Endothelial cell of hepatic sinusoid (primary cell): ENCODE data around the gene CES5A.
"Not testable (repeated sequence)": the region's sequence is repeated elsewhere in the genome, so short reads cannot be mapped to it uniquely, and the experiment has no call there.

Experiments used
- in situ Hi-C: cut with HindIII; loops from 2 replicates; pipeline ENCODE4 v1.10.0; 2017; ENCODE audit warnings: low sequenced_read_pairs

The CES5A gene

DNA sequence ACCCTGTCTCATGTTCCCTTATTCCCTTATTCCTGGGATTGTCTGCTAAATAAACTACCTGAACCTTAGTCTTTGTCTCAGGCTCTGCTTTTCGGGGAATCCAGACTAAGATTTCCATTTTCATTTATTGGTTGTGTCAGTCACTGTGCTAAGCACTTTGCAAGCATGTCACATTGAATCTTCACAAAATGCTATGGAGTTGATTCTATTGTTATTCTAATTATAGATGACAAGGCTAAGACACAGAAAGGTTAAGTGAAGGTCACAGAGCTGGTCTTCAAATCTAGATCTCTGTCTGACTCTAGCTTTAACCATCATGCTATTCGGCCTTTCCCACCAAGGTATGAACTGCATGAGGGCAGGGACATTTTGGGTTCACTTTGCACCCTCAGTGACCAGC is 13.4 kb upstream of the CES5A start:
- in situ Hi-C loops, result no loop called here

DNA sequence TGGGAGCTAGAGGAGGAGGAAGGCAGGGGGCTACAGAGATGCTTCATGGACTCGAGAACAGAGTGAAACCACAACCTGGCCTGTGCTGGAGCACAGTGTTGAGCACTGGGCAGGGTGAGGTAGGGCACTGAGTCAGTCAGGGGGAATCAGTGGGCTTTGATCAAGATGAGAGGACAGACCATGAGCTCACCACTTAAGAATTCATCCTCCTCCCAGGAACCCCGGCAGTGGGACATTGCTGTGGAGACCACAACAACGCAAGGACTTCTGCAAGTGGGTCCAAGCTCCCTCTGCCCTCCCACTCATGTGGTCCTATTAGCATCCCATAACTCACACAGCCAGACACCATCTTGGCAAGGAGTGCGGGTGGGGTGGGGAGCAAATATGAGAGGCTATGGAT is 1.7 kb upstream of the CES5A start:
- in situ Hi-C loops, result no loop called here

DNA sequence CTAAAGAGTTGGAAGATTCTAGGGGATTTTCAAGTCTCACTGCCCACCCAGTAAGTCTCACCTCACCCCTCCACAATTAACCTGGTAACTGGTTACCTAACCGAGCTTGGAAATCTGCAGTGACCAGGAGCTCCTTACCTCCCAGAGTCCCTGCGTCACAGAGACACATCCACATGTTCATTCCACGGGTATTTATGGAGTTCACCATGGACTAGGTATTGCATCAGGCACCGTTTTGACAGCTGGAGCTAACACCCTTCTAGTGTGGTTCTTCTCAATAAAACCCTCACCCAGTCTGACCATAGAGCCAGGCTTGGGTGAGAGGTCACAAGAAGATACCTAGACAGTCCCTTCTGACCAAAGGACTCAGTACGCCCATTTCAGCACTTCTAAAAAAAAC is 2.1 kb downstream of the CES5A start:
- in situ Hi-C loops, result no loop called here

GRCh38 chr16:55872130-55872529 is 3.0 kb downstream of the CES5A start:
- in situ Hi-C loops, result no loop called here

GRCh38 chr16:55871411-55872038 is 3.6 kb downstream of the CES5A start:
- in situ Hi-C loops, result no loop called here

GRCh38 chr16:55868980-55869379 is 6.2 kb downstream of the CES5A start:
- in situ Hi-C loops, result no loop called here

DNA sequence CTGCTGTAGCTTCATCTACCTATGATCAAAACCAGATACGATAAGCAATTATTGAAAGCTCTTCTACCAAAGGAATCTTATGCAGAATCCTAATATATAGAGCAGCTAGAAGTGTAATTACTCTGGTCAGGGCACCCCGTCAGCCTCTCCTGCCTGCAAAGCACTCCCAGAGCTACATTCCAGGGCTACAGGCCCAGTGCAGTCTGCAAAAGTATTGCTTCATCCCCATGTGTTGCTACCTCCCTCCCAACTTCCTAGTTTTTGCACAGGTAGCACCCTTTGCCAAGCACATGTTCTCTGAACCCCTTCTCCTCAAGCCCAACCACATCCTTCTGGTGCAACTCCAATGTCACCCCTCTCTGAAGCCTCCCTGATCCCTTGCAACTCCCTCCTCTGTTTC is 7.0 kb downstream of the CES5A start:
- in situ Hi-C loops, result no loop called here

GRCh38 chr16:55861288-55861687 is 13.9 kb downstream of the CES5A start:
- in situ Hi-C loops, result no loop called here

GRCh38 chr16:55857650-55858049 is 17.5 kb downstream of the CES5A start:
- in situ Hi-C loops, result not testable (repeated sequence)

DNA sequence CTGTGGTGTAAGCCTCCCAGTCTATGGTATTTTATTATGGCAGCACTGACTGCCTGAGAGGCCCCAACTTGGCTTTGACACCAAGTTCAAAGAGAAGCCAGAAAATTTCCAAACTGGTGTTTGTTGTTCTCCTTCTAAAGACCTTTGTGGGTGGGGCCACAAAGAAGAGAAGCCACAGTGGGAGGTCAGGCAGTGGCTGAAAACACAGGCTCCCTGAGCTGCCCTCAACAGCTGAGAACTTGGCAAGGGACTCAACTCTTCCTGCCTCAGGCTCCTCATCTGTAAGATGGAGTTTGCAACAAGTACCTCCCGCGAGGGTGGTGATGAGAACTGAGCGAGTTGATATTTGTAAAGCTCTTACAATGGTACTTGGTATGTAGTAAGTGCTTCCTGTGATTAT is 18.2 kb downstream of the CES5A start:
- in situ Hi-C loops, result no loop called here

DNA sequence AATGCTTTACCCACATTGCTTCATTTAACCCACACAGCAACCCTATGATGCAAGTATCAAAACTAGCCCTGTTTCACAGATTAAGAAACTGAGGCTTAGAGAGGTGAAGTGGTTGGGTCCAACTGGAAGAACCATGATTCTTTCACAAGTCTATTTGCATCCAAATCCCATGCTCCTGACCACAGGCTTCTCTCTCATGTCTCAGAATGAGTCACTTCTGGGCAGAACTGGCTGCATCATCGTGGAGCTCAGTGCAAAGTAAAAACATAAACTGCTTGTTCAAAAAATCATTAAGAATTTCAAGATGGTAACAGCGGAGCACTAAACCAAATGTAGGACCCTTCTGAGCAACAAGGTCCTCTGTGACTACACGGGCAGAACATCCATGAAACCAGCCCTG is 22.1 kb downstream of the CES5A start:
- in situ Hi-C loops, result no loop called here

GRCh38 chr16:55849536-55849935 is 25.6 kb downstream of the CES5A start:
- in situ Hi-C loops, result loop anchor here (25.0 kb wide), 2 partner anchors 187 to 412 kb away; partner anchors contain the start of gene SLC6A2

- in situ Hi-C loops, result loop anchor here (25.0 kb wide), 2 partner anchors 184 to 409 kb away; partner anchors contain the start of gene SLC6A2
Measured at GRCh38 chr16:55846598-55847346, 28.4 kb downstream of the CES5A start.

GRCh38 chr16:55843105-55843395 is 32.1 kb downstream of the CES5A start:
- in situ Hi-C loops, result loop anchor here (25.0 kb wide), 2 partner anchors 181 to 406 kb away; partner anchors contain the start of gene SLC6A2

DNA sequence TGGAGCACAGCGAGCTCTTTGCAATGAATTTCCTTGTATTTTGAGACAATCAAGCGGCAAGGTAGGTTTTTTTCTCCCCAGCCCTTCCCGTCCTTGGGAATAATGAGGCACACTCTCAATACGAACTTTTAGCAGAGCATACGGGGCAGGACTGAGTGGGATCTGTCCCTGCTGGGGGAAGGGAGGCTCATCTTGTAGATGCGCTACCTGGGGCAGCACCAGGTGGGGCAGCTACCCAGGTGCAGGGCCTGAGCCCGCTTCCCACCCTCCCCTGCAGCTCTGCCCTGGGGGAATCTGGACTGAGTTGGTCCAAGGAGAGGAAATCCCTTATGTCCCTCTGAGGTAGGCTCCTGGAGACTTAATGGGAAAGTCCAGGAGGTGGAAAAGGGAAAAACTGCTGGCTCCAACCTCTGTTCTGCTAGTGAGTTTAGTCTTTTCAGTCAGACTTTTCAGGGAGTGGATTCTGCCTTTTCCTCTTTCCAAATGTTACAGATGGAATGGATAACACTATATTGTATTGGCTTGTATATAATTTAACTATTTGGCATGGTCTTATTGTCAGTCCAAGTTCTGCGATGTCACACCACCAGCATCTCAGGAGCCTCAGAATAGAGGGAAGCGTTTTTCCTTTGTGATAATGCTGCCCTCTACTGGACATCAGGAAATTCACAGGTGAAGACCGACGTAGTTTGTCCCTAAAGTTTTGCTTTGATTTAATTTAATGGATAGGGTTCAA is 32.6 kb downstream of the CES5A start:
- in situ Hi-C loops, result loop anchor here (25.0 kb wide), 2 partner anchors 180 to 405 kb away; partner anchors contain the start of gene SLC6A2

- in situ Hi-C loops, result loop anchor here (25.0 kb wide), 2 partner anchors 177 to 402 kb away; partner anchors contain the start of gene SLC6A2
Measured at GRCh38 chr16:55839115-55839514, 36.1 kb downstream of the CES5A start.

- in situ Hi-C loops, result loop anchor here (25.0 kb wide), 2 partner anchors 174 to 399 kb away; partner anchors contain the start of gene SLC6A2
Measured at GRCh38 chr16:55836158-55836611, 39.0 kb downstream of the CES5A start.

DNA sequence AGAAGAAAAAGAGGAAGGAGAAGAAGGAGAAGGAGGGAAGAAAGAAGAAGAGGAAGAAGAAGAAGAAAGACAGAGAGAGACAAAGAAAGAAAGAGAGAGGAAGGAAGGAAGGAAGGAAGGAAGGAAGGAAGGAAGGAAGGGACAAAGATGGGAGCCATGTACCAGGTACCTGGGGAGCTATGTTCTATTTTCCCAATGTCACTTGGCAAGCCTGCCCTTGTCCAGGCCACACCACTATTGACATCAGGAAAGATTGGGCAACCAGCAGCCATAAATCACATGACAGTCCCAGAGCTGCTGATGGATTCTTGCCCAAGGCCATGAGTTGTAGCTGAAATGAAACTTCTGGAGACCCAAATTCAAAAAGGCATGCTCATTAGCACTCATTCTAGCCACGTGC is 39.6 kb downstream of the CES5A start:
- in situ Hi-C loops, result loop anchor here (25.0 kb wide), 2 partner anchors 173 to 398 kb away; partner anchors contain the start of gene SLC6A2

DNA sequence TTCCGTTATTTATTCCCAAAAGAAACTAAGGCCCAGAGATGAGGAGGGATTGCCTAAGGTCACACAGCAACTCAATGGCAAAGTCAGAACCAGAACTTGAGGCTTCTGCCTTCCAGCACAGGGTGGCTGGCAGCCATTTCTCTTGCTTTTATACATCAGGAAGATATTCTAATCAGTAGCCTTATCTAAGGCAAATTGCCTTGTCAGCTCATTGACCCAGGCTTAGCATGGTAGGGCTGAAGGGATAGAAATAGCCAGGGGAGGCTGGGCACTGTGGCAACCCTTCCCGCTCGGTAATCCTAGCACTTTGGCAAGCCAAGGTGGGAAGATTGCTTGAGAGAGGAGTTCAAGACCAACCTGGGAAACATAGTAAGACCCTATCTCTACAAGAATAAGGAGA is 40.0 kb downstream of the CES5A start:
- in situ Hi-C loops, result loop anchor here (25.0 kb wide), 2 partner anchors 173 to 398 kb away; partner anchors contain the start of gene SLC6A2

DNA sequence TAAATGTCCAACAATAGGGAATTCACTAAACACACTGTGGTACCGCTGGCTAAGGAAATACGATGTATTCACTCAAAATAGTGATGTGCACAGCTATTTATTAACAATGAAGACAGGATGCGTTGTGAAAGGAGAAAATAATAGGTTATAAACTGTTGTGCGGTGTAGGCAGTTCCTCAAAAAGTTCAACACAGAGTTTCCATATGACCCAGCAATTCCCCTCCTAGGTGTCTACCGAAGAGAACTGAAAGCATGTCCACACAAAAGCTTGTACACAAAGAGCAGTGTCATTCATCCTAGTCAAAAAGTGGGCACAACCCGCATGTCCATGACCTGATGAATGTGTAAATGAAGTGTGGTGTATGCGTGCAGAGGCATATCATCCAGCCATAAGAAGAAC is 41.1 kb downstream of the CES5A start:
- in situ Hi-C loops, result loop anchor here (25.0 kb wide), 2 partner anchors 172 to 397 kb away; partner anchors contain the start of gene SLC6A2
